ENCODE results near the gene HDAC9.

DNA sequence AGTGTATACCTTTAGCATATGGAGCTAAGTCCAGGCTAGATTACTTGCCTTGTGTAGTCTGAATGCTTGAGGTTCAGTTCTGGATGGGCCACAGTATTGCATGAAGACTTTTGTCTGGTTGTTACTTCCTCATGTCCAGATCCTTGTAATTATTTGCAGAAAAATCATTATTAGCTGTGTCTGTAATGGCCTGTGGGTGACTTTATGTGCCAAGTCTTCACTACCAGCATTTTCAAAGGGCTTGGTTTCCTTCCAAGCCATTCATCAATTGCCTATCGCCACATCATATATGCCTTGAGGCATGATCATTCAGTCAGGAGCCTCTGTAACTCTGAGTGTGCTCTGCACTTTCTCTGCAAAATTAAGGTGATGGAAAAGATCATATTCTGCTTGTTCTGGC is 13.8 kb upstream of the HDAC9 start:
- TF ChIP-seq, protein P1, sequence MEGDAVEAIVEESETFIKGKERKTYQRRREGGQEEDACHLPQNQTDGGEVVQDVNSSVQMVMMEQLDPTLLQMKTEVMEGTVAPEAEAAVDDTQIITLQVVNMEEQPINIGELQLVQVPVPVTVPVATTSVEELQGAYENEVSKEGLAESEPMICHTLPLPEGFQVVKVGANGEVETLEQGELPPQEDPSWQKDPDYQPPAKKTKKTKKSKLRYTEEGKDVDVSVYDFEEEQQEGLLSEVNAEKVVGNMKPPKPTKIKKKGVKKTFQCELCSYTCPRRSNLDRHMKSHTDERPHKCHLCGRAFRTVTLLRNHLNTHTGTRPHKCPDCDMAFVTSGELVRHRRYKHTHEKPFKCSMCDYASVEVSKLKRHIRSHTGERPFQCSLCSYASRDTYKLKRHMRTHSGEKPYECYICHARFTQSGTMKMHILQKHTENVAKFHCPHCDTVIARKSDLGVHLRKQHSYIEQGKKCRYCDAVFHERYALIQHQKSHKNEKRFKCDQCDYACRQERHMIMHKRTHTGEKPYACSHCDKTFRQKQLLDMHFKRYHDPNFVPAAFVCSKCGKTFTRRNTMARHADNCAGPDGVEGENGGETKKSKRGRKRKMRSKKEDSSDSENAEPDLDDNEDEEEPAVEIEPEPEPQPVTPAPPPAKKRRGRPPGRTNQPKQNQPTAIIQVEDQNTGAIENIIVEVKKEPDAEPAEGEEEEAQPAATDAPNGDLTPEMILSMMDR (IDR thresholded peaks at IDR 0.05): no peak
- TF ChIP-seq POLR2A (IDR thresholded peaks at IDR 0.05) (no peak), POLR2AphosphoS5 (IDR thresholded peaks at IDR 0.05) (no peak)
